Measurements from ENCODE around the gene KRT5.

Gene KRT5

GRCh38 chr12:52524898-52525591 is 4.9 kb upstream of the KRT5 start:
- no peak for TF ChIP-seq CTCF (IDR thresholded peaks at IDR 0.05; ENCODE audit: low read depth, low read length)
- DNase-seq (ENCODE audit: extremely low read depth, low read depth), result no peak

GRCh38 chr12:52524241-52524897 is 4.2 kb upstream of the KRT5 start:
- TF ChIP-seq CTCF (IDR thresholded peaks at IDR 0.05; ENCODE audit: low read depth, low read length), result no peak
- no peak for DNase-seq (ENCODE audit: extremely low read depth, low read depth)

DNA sequence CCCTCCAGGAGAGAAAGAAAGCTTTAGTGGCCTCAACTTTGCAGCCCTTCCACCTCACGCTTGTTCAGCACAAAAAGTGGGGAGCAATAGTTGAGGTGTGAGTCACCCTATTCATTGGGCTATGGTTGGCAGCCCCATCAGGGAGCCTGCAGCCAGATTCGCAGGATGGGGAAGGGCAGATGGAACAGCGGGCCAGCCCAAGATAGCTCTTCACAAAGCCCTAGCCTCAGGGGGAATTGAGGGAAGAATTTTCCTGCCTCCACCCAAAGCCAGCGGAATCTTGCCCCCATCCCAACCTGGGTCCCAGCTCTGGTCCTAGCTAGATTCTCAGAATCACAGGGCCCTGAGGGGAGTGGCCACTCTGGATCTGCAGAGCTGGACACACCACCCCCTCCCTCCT is 3.6 kb upstream of the KRT5 start:
- DNase-seq (ENCODE audit: extremely low read depth, low read depth), result no peak
- TF ChIP-seq CTCF (IDR thresholded peaks at IDR 0.05; ENCODE audit: low read depth, low read length), result no peak

DNA sequence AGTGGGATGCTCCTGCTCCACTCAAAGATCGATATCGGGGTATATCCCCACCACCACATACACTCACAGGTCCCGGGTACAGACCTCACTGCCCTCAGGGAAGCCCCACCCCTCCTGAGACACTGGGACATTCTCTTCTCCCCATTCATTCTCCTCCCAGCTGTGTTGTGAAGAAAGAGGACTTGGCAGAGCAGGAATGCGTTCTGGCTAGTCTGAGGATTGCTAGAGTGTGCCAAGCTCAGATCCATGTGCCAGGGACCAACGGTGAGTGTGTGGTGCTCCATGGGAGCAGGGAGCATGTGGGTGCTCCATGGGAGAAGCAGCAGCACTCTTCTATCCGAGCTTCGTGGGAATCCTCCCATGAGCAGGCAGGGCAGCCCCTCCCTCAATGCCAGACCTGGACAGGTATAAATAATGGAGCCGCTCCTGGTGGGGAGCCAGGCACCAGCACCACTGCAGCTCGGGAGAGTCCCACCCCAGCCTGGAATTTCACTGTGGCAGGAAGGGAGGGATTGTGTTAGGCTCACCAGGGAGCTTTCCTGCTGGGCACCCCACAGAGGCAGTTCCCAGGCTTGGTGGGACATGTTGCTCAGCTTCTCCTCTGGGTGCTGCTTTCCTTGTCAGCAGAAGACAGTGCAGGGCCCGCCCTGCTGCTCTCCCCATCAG is 2.3 kb upstream of the KRT5 start:
- DNase-seq (ENCODE audit: extremely low read depth, low read depth), result no peak
- no peak for TF ChIP-seq CTCF (IDR thresholded peaks at IDR 0.05; ENCODE audit: low read depth, low read length)

- DNase-seq (ENCODE audit: extremely low read depth, low read depth), result no peak
- no peak for TF ChIP-seq CTCF (IDR thresholded peaks at IDR 0.05; ENCODE audit: low read depth, low read length)
These were observed 1.5 kb upstream of the KRT5 start for GRCh38 chr12:52521568-52522266.

GRCh38 chr12:52521175-52521567 is 977 bp upstream of the KRT5 start:
- no peak for TF ChIP-seq CTCF (IDR thresholded peaks at IDR 0.05; ENCODE audit: low read depth, low read length)
- no peak for DNase-seq (ENCODE audit: extremely low read depth, low read depth)

DNA sequence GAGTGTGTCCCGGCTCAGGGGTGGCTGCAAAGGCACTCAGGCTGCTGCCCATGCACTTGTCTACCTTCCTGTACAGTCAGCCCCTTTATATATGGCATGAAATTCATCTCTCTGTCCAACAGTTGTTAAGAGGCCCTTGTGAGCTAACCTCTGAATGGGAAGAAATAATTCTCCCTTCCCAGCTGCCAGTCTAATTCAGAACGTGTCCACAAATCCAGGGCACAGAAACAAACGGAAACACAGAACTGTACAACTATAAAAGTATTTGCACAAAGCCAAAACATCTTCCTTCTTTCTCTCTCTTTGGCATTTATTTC is 849 bp downstream of the KRT5 start:
- DNase-seq (ENCODE audit: extremely low read depth, low read depth), result no peak
- no peak for TF ChIP-seq CTCF (IDR thresholded peaks at IDR 0.05; ENCODE audit: low read depth, low read length)

All from AG09319 (cell line).